Measurements from ENCODE around the gene SASH1. TPM values are rescaled to one million over a fixed set of nuclear protein-coding genes. Genes with fewer than 3 reads are reported as not detected.

The SASH1 gene
- polyA plus RNA-seq, 1 donor from 2014 or later = 7.0 TPM

DNA sequence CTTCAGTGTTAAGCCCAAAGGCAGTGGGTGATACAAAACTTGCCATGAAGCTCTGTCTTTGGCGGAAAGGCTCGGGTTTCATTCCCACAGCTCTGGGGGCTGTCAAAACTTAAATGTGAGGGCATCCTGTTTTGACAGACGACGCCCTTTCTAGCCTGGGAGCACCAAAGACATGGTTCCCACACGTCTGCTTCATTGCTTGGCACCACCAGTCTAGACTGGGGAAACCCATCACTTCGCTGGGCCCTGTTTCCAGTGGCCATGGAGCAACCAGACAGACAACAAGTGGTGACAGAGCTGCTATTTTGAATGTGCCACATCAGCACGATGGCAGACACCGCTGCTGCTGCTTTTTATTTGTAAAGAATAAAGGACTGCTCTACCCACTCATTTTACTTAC, 127.5 kb downstream of the SASH1 start:
- Histone ChIP-seq H3K27ac (ENCODE audit: low read length) (no peak overlapping the region), H3F3A (ENCODE audit: insufficient read depth, low read length, poor library complexity, severe bottlenecking) (no peaks in the 10 kb centered on the region), H3K36me3 (ENCODE audit: insufficient read depth, low read length) (no peaks in the 10 kb centered on the region), H3K9me2 (ENCODE audit: insufficient read depth, low read length) (no peaks in the 10 kb centered on the region), H3K79me2 (replicated peaks; ENCODE audit: insufficient read depth, low read length) (no peaks in the 10 kb centered on the region), H3K4me2 (ENCODE audit: low read length) (no peak overlapping the region), H3K27me3 (ENCODE audit: insufficient read depth, low read depth, low read length) (no peaks in the 10 kb centered on the region), H4K20me1 (ENCODE audit: insufficient read depth) (no peaks in the 10 kb centered on the region), H3K9me3 (ENCODE audit: low read length) (no peaks in the 10 kb centered on the region), H3K4me3 (ENCODE audit: low read length) (no peak overlapping the region), H2AFZ (ENCODE audit: low read depth, low read length) (no peak overlapping the region), H3K9ac (ENCODE audit: low read length) (no peak overlapping the region)
- TF ChIP-seq EZH2 (IDR thresholded peaks at IDR 0.05; ENCODE audit: borderline replicate concordance, insufficient read depth, low read length, poor library complexity, severe bottlenecking) = no peak
- no peak for TF ChIP-seq SMC3 (conservative IDR thresholded peaks at IDR 0.05; ENCODE audit: poor library complexity)
- no peak for TF ChIP-seq MXI1 (conservative IDR thresholded peaks at IDR 0.05; ENCODE audit: poor library complexity, severe bottlenecking)
- TF ChIP-seq RAD21 (conservative IDR thresholded peaks at IDR 0.05) = no peak
- TF ChIP-seq, protein P1, sequence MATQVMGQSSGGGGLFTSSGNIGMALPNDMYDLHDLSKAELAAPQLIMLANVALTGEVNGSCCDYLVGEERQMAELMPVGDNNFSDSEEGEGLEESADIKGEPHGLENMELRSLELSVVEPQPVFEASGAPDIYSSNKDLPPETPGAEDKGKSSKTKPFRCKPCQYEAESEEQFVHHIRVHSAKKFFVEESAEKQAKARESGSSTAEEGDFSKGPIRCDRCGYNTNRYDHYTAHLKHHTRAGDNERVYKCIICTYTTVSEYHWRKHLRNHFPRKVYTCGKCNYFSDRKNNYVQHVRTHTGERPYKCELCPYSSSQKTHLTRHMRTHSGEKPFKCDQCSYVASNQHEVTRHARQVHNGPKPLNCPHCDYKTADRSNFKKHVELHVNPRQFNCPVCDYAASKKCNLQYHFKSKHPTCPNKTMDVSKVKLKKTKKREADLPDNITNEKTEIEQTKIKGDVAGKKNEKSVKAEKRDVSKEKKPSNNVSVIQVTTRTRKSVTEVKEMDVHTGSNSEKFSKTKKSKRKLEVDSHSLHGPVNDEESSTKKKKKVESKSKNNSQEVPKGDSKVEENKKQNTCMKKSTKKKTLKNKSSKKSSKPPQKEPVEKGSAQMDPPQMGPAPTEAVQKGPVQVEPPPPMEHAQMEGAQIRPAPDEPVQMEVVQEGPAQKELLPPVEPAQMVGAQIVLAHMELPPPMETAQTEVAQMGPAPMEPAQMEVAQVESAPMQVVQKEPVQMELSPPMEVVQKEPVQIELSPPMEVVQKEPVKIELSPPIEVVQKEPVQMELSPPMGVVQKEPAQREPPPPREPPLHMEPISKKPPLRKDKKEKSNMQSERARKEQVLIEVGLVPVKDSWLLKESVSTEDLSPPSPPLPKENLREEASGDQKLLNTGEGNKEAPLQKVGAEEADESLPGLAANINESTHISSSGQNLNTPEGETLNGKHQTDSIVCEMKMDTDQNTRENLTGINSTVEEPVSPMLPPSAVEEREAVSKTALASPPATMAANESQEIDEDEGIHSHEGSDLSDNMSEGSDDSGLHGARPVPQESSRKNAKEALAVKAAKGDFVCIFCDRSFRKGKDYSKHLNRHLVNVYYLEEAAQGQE (IDR thresholded peaks at IDR 0.05; ENCODE audit: borderline replicate concordance) = no peak
- TF ChIP-seq POLR2AphosphoS5 (IDR thresholded peaks at IDR 0.05) = no peak
- TF ChIP-seq, protein P2, sequence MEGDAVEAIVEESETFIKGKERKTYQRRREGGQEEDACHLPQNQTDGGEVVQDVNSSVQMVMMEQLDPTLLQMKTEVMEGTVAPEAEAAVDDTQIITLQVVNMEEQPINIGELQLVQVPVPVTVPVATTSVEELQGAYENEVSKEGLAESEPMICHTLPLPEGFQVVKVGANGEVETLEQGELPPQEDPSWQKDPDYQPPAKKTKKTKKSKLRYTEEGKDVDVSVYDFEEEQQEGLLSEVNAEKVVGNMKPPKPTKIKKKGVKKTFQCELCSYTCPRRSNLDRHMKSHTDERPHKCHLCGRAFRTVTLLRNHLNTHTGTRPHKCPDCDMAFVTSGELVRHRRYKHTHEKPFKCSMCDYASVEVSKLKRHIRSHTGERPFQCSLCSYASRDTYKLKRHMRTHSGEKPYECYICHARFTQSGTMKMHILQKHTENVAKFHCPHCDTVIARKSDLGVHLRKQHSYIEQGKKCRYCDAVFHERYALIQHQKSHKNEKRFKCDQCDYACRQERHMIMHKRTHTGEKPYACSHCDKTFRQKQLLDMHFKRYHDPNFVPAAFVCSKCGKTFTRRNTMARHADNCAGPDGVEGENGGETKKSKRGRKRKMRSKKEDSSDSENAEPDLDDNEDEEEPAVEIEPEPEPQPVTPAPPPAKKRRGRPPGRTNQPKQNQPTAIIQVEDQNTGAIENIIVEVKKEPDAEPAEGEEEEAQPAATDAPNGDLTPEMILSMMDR (IDR thresholded peaks at IDR 0.05; ENCODE audit: poor library complexity, severe bottlenecking) = no peak
- no peak for TF ChIP-seq EP300 (conservative IDR thresholded peaks at IDR 0.05; ENCODE audit: poor library complexity, severe bottlenecking)
- no peak for TF ChIP-seq TAF1 (IDR thresholded peaks at IDR 0.05; ENCODE audit: low read depth)

DNA sequence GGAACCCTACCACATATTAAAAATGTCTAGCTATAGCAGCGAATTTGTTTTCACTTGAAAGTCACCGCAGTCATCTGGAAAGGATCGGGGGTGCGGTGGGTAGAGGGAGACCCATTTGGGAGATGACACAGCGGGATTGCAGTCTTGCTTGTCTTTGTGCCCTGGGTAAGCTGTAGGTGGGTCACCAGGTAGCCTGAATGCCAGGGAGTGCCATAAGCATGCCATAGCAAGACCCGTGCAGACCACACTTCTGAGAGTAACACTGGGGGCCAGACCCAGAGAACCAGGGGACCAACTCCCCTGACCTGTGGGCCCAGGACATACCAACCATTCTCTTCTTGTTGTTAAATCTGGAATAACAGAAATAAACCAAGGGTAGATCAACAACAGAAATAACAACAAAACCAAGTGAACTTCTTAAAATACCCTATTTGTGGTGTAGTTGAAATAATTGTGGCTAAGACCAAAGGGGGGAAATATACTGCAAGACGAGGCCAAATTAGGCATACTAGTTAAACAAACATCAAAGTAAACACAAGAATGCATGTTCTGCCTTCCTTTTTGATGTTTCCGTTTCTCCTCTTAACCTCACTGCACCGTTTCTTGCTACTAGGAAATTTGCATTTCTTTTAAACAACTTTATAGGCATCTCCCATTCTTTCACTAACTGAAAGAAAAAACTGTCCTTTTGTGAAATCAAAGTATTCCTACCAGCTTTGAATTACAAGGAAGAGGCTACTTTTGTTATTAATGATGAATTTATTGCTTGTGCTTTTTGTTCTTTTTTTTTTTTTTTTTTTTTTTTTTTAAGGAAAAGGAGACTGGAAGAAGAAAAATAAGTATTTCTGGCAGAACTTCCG, 128.2 kb downstream of the SASH1 start:
- Histone ChIP-seq H3K27me3 (ENCODE audit: insufficient read depth, low read depth, low read length) (no peaks in the 10 kb centered on the region), H3K9me2 (ENCODE audit: insufficient read depth, low read length) (no peaks in the 10 kb centered on the region), H3K36me3 (ENCODE audit: insufficient read depth, low read length) (no peaks in the 10 kb centered on the region), H2AFZ (ENCODE audit: low read depth, low read length) (no peak overlapping the region), H3K9me3 (ENCODE audit: low read length) (no peaks in the 10 kb centered on the region), H3K79me2 (replicated peaks; ENCODE audit: insufficient read depth, low read length) (no peaks in the 10 kb centered on the region), H3K4me3 (ENCODE audit: low read length) (no peak overlapping the region), H3K4me2 (ENCODE audit: low read length) (no peak overlapping the region), H3F3A (ENCODE audit: insufficient read depth, low read length, poor library complexity, severe bottlenecking) (no peaks in the 10 kb centered on the region), H3K27ac (ENCODE audit: low read length) (no peak overlapping the region), H3K9ac (ENCODE audit: low read length) (no peak overlapping the region), H4K20me1 (ENCODE audit: insufficient read depth) (no peaks in the 10 kb centered on the region)
- TF ChIP-seq POLR2AphosphoS5 (IDR thresholded peaks at IDR 0.05) = no peak
- TF ChIP-seq, protein P1 (IDR thresholded peaks at IDR 0.05; ENCODE audit: borderline replicate concordance) = no peak
- no peak for TF ChIP-seq EP300 (conservative IDR thresholded peaks at IDR 0.05; ENCODE audit: poor library complexity, severe bottlenecking)
- no peak for TF ChIP-seq RAD21 (conservative IDR thresholded peaks at IDR 0.05)
- TF ChIP-seq MXI1 (conservative IDR thresholded peaks at IDR 0.05; ENCODE audit: poor library complexity, severe bottlenecking) = no peak
- TF ChIP-seq TAF1 (IDR thresholded peaks at IDR 0.05; ENCODE audit: low read depth) = no peak
- TF ChIP-seq SMC3 (conservative IDR thresholded peaks at IDR 0.05; ENCODE audit: poor library complexity) = no peak

Measured in neural cell (in vitro differentiated cells).